Mesenchymal stem cell (in vitro differentiated cells and primary cell): Measurements from ENCODE around the gene IL9R. TPM values are rescaled to one million over a fixed set of nuclear protein-coding genes. Genes with fewer than 3 reads are reported as not detected.

Source experiments
- DNase-seq: peaks from one replicate; pipeline ENCODE4 v3.0.0-alpha.2; 2013
- H2AFZ ChIP-seq: one replicate; pipeline ENCODE4 v1.6.1; 2013; ENCODE audit warnings: low read depth, mild to moderate bottlenecking, control low read depth, inconsistent platforms, low read length, moderate library complexity
- H2AK5ac ChIP-seq: 2 replicates; pipeline ENCODE4 v1.6.1; 2013; ENCODE audit warnings: low read length, moderate library complexity, mild to moderate bottlenecking, inconsistent platforms; ENCODE audit not compliant: severe bottlenecking
- H2BK120ac ChIP-seq: one replicate; pipeline ENCODE4 v1.6.1; 2013; ENCODE audit warnings: low read depth, mild to moderate bottlenecking, inconsistent platforms, low read length, moderate library complexity
- H2BK12ac ChIP-seq, 2 experiments: one replicate each; pipeline ENCODE4 v1.6.1; 2013; ENCODE audit warnings: inconsistent platforms in 2 of 2, low read length in 2 of 2, mild to moderate bottlenecking in 2 of 2, moderate library complexity in 2 of 2, control low read depth in 1 of 2
- H2BK15ac ChIP-seq: one replicate; pipeline ENCODE4 v1.6.1; 2013; ENCODE audit warnings: mild to moderate bottlenecking, low read depth, inconsistent platforms; ENCODE audit not compliant: poor library complexity, severe bottlenecking
- H2BK5ac ChIP-seq: 2 replicates; pipeline ENCODE4 v1.6.1; 2013; ENCODE audit warnings: low read depth, mild to moderate bottlenecking, low read length, control low read depth, inconsistent platforms; ENCODE audit not compliant: poor library complexity, severe bottlenecking
- H3K14ac ChIP-seq, 2 experiments: one replicate each; pipeline ENCODE4 v1.6.1; 2013; ENCODE audit warnings: inconsistent platforms in 2 of 2, low read length in 2 of 2, control low read depth in 1 of 2, mild to moderate bottlenecking in 1 of 2, moderate library complexity in 1 of 2
- H3K18ac ChIP-seq, 2 experiments: one replicate each; pipeline ENCODE4 v1.6.1; 2013; ENCODE audit warnings: inconsistent platforms in 2 of 2, low read length in 2 of 2, control low read depth in 1 of 2, low read depth in 1 of 2, mild to moderate bottlenecking in 1 of 2
- H3K23ac ChIP-seq, 2 experiments: one replicate each; pipeline ENCODE4 v1.6.1; 2013; ENCODE audit warnings: inconsistent platforms in 2 of 2, low read length in 2 of 2, mild to moderate bottlenecking in 2 of 2, moderate library complexity in 2 of 2, control low read depth in 1 of 2
- H3K27ac ChIP-seq: 2 replicates; pipeline ENCODE4 v1.5.1; 2013; ENCODE audit warnings: mild to moderate bottlenecking, moderate library complexity, low read length, control low read depth, inconsistent platforms; ENCODE audit not compliant: poor library complexity, severe bottlenecking
- H3K27me3 ChIP-seq, 2 experiments: 2 replicates each; pipeline versions ENCODE4 v1.6.1 to v1.7.0; 2013; ENCODE audit warnings: low read length in 2 of 2, mild to moderate bottlenecking in 2 of 2, moderate library complexity in 2 of 2, control low read depth in 1 of 2, inconsistent platforms in 1 of 2; ENCODE audit not compliant: control insufficient read depth in 1 of 2, insufficient read depth in 1 of 2
- H3K36me3 ChIP-seq, 2 experiments: 2 replicates each; pipeline versions ENCODE4 v1.6.1 to v1.7.0; 2013; ENCODE audit warnings: low read length in 2 of 2, control low read depth in 1 of 2, inconsistent platforms in 1 of 2, low read depth in 1 of 2, mild to moderate bottlenecking in 1 of 2; ENCODE audit not compliant: insufficient read depth in 2 of 2, control insufficient read depth in 1 of 2
- H3K4ac ChIP-seq, 2 experiments: one replicate each; pipeline ENCODE4 v1.6.1; 2013; ENCODE audit warnings: inconsistent platforms in 2 of 2, low read length in 2 of 2, mild to moderate bottlenecking in 2 of 2, moderate library complexity in 2 of 2, control low read depth in 1 of 2, low read depth in 1 of 2
- H3K4me1 ChIP-seq: 2 replicates; pipeline ENCODE4 v1.6.1; 2013; ENCODE audit warnings: low read depth, low read length, control low read depth; ENCODE audit not compliant: control insufficient read depth, insufficient read depth
- H3K4me2 ChIP-seq: 2 replicates; pipeline ENCODE4 v1.6.1; 2013; ENCODE audit warnings: low read length, mild to moderate bottlenecking, inconsistent platforms; ENCODE audit not compliant: poor library complexity, severe bottlenecking
- H3K4me3 ChIP-seq, 2 experiments: 2 replicates each; pipeline versions ENCODE4 v1.5.1 to v1.7.0; 2013; ENCODE audit warnings: low read length in 2 of 2, mild to moderate bottlenecking in 2 of 2, control low read depth in 1 of 2, low read depth in 1 of 2; ENCODE audit not compliant: insufficient read depth in 1 of 2
- H3K79me1 ChIP-seq: replicated peaks from 2 replicates; pipeline ENCODE4 v1.6.1; 2013; ENCODE audit warnings: mild to moderate bottlenecking, control low read depth, low read length, inconsistent platforms; ENCODE audit not compliant: poor library complexity, severe bottlenecking
- H3K9ac ChIP-seq: 2 replicates; pipeline ENCODE4 v1.7.0; 2013; ENCODE audit warnings: mild to moderate bottlenecking, low read length, moderate library complexity
- H3K9me3 ChIP-seq: 2 replicates; pipeline ENCODE4 v1.7.0; 2013; ENCODE audit warnings: mild to moderate bottlenecking, low read length; ENCODE audit not compliant: control insufficient read depth
- H4K8ac ChIP-seq: one replicate; pipeline ENCODE4 v1.6.1; 2013; ENCODE audit warnings: inconsistent platforms, mild to moderate bottlenecking, low read length, moderate library complexity
- H4K91ac ChIP-seq: one replicate; pipeline ENCODE4 v1.6.1; 2013; ENCODE audit warnings: mild to moderate bottlenecking, low read length, inconsistent platforms
- WGBS: methylation state at CpG from one replicate; pipeline ENCODE4 v1.1.7; 2013; ENCODE audit warnings: mixed read lengths; 5-methylcytosine and 5-hydroxymethylcytosine counted together
- polyA plus RNA-seq, 2 experiments: library from polyadenylated mRNA; stranded (reverse); fragments of 200-250 nt; gene quantifications; one replicate each; pipeline ENCODE4 v1.2.3, GENCODE V29; 2013

The IL9R gene
- polyA plus RNA-seq (2013, experiment 1 of 2), result 0.03 TPM
- not detected for polyA plus RNA-seq (2013, experiment 2 of 2)

DNA sequence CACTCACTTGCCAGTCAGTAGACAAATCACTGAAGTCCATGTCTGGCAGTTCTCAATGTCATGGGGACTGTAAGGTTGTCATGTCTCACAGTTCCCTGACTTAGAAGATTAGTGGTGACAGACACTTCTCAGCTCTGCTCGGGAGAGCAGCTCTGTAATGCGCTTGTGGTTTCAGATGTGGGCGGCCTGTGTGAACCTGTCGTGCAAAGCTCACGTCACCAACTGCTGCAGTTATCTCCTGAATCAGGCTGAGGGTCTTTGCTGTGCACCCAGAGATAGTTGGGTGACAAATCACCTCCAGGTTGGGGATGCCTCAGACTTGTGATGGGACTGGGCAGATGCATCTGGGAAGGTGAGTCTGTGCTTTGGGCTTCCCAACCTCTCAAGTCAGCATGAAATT, at the start of gene IL9R:
IL9R (plus strand) TSS at position 261 of the 400 bp plus-strand sequence; CDS start at position 325, 64 bp downstream.
- Histone ChIP-seq H3K36me3 (no peaks in the 10 kb centered on the region), H3K9me3 (no peaks in the 10 kb centered on the region), H3K4me2 (no peak within 1 kb of the TSS), H2AFZ (no peak within 1 kb of the TSS), H2BK5ac (no peak within 1 kb of the TSS), H3K18ac (no peak within 1 kb of the TSS), H4K91ac (no peak within 1 kb of the TSS), H2BK15ac (no peak within 1 kb of the TSS), H3K23ac (no peak within 1 kb of the TSS), H3K4me3 (no peak within 1 kb of the TSS), H3K27ac (no peak within 1 kb of the TSS), H4K8ac (no peak within 1 kb of the TSS), H3K4ac (no peak within 1 kb of the TSS), H2AK5ac (no peak within 1 kb of the TSS), H3K27me3 (no peaks in the 10 kb centered on the region), H3K14ac (no peak within 1 kb of the TSS), H3K4me1 (no peaks in the 10 kb centered on the region), H3K9ac (no peak within 1 kb of the TSS), H3K79me1 (no peaks in the 10 kb centered on the region), H2BK120ac (no peak within 1 kb of the TSS), H2BK12ac (no peak within 1 kb of the TSS)
- 66% methylated on average over 5 of the region's 5 CpGs for WGBS
- DNase-seq, result no peak

DNA sequence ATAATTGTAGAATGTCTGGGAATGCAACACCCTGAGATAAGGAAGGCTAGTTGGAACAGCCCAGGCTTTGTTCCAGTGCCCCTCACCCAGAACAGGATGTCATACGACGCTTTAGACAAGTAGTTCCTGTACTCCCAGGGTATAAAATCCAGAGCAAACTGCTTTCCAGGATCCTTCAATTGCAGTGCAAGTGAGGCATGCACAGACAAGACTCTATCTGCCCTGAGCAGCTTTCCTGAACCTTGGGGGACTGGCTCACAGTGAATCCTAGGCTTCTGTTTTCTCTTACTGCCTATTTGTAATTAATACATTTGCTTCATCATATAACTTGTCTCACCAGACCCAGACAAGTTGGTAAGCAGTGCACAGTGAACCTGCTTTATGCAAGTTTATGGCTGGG, 48.4 kb upstream of the IL9R start:
- Histone ChIP-seq H3K9ac (no peak overlapping the region), H3K4me1 (no peaks in the 10 kb centered on the region), H3K27me3 (no peaks in the 10 kb centered on the region), H3K9me3 (no peaks in the 10 kb centered on the region), H2BK15ac (no peak overlapping the region), H3K4me2 (no peak overlapping the region), H3K18ac (no peak overlapping the region), H3K4me3 (no peak overlapping the region), H3K23ac (no peak overlapping the region), H2BK5ac (no peak overlapping the region), H3K4ac (no peak overlapping the region), H2AFZ (no peak overlapping the region), H2BK120ac (no peak overlapping the region), H3K79me1 (no peaks in the 10 kb centered on the region), H2BK12ac (no peak overlapping the region), H2AK5ac (no peak overlapping the region), H4K8ac (no peak overlapping the region), H3K36me3 (peaks cover 0 to 4% of the 10 kb centered on the region in 2 experiments), H3K14ac (no peak overlapping the region), H4K91ac (no peak overlapping the region), H3K27ac (no peak overlapping the region)
- DNase-seq, result no peak
- WGBS, result 59% methylated on average over 2 of the region's 2 CpGs

DNA sequence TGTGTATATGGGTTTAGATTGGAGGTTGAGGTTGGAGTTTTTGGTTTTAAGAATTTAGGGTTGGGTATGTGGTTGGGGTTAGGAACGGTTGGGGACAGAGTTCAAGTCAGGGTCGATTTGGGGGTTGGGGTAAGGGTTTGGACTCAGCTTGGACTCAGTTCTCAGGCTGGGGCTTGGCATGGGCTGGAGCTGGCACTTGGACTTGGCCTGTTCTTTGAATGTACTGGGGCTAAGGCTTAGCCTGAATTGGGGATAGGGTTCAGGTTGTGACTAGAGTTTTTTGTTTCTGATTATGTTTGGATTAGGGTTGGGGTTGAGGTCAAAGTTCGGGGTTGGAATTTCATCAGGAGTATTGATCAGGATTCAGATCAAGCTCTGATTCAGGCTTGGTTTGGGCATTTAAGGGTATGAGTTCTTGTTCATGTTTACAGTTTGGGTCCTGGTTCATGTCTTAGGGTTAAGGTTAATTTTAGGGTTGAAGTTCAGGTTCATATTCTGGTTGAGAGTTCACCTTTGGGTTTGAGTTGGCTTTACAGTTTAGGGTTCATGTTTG, 46.2 kb upstream of the IL9R start:
- H2AK5ac ChIP-seq, result no peak overlapping the region
- no peaks in the 10 kb centered on the region for H3K79me1 ChIP-seq
- no peak for DNase-seq
- no peaks in the 10 kb centered on the region for H3K4me1 ChIP-seq
- H2BK120ac ChIP-seq, result no peak overlapping the region
- no peak overlapping the region for H4K91ac ChIP-seq
- no peak overlapping the region for H2AFZ ChIP-seq
- H3K23ac ChIP-seq, result no peak overlapping the region
- no peak overlapping the region for H2BK5ac ChIP-seq
- H2BK12ac ChIP-seq, result no peak overlapping the region
- H4K8ac ChIP-seq, result no peak overlapping the region
- no peak overlapping the region for H3K4me2 ChIP-seq
- no peak overlapping the region for H3K4ac ChIP-seq
- H3K9me3 ChIP-seq, result no peaks in the 10 kb centered on the region
- no peak overlapping the region for H3K4me3 ChIP-seq
- H3K9ac ChIP-seq, result no peak overlapping the region
- no peak overlapping the region for H3K27ac ChIP-seq
- H3K18ac ChIP-seq, result no peak overlapping the region
- no peaks in the 10 kb centered on the region for H3K27me3 ChIP-seq
- no peak overlapping the region for H3K14ac ChIP-seq
- H2BK15ac ChIP-seq, result no peak overlapping the region
- 67% methylated on average over 3 of the region's 3 CpGs for WGBS
- H3K36me3 ChIP-seq, result no peaks in the 10 kb centered on the region

GRCh38 chrX:155953055-155953454, 44.4 kb upstream of the IL9R start:
- H3K4me3 ChIP-seq, result no peak overlapping the region
- H2BK15ac ChIP-seq, result no peak overlapping the region
- H2BK12ac ChIP-seq, result no peak overlapping the region
- no peaks in the 10 kb centered on the region for H3K27me3 ChIP-seq
- WGBS, result 67% methylated on average over 3 of the region's 3 CpGs
- H3K27ac ChIP-seq, result no peak overlapping the region
- H4K91ac ChIP-seq, result no peak overlapping the region
- no peaks in the 10 kb centered on the region for H3K36me3 ChIP-seq
- H2BK5ac ChIP-seq, result no peak overlapping the region
- H3K4ac ChIP-seq, result no peak overlapping the region
- H3K9me3 ChIP-seq, result no peaks in the 10 kb centered on the region
- H4K8ac ChIP-seq, result no peak overlapping the region
- no peak overlapping the region for H2AK5ac ChIP-seq
- no peak overlapping the region for H2BK120ac ChIP-seq
- DNase-seq, result no peak
- H3K4me1 ChIP-seq, result no peaks in the 10 kb centered on the region
- no peak overlapping the region for H3K14ac ChIP-seq
- no peak overlapping the region for H3K18ac ChIP-seq
- no peak overlapping the region for H3K4me2 ChIP-seq
- H3K9ac ChIP-seq, result no peak overlapping the region
- no peaks in the 10 kb centered on the region for H3K79me1 ChIP-seq
- no peak overlapping the region for H3K23ac ChIP-seq
- no peak overlapping the region for H2AFZ ChIP-seq
